HepG2 (cell line): ENCODE data around the gene C1orf116. TPM values are rescaled to one million over a fixed set of nuclear protein-coding genes. Genes with fewer than 3 reads are reported as not detected.
A peak's percentile ranks its signal among the peaks of the same experiment; 100 is the strongest.

ENCODE experiments used
- ESRRA ChIP-seq: sonication (generic); formaldehyde crosslinking; IDR thresholded peaks from 2 replicates; pipeline ENCODE4 v1.5.1; 2020; ENCODE audit warnings: mild to moderate bottlenecking, low read depth, missing genetic modification reagents
- FOXJ3 ChIP-seq: sonication (generic); formaldehyde crosslinking; IDR thresholded peaks from 2 replicates; pipeline ENCODE4 v1.4.0; 2020; ENCODE audit warnings: missing genetic modification reagents, mild to moderate bottlenecking, borderline replicate concordance
- ISL2 ChIP-seq: sonication (generic); formaldehyde crosslinking; IDR thresholded peaks from 2 replicates; pipeline ENCODE4 v1.5.0; 2020; ENCODE audit warnings: missing genetic modification reagents
- KAT8 ChIP-seq: IDR thresholded peaks from 2 replicates; pipeline ENCODE4 v1.6.1; 2016; ENCODE audit warnings: missing genetic modification reagents, missing compliant biosample characterization
- MATR3 ChIP-seq: sonication (generic); formaldehyde crosslinking; IDR thresholded peaks from 2 replicates; pipeline ENCODE4 v1.4.0; 2020; ENCODE audit warnings: missing genetic modification reagents
- NCOA2 ChIP-seq: sonication (generic); formaldehyde crosslinking; IDR thresholded peaks from 2 replicates; pipeline ENCODE4 v1.8.0; 2022; ENCODE audit warnings: inconsistent platforms
- PPARG ChIP-seq: conservative IDR thresholded peaks from 2 replicates; pipeline ENCODE4 v1.6.1; 2016; ENCODE audit warnings: missing biosample characterization, missing genetic modification reagents
- RARA ChIP-seq: IDR thresholded peaks from 2 replicates; pipeline ENCODE4 v1.6.1; 2016; ENCODE audit warnings: missing genetic modification reagents, missing compliant biosample characterization
- RFXAP ChIP-seq: sonication (generic); formaldehyde crosslinking; IDR thresholded peaks from 2 replicates; pipeline ENCODE4 v1.4.0; 2020; ENCODE audit warnings: missing genetic modification reagents, borderline replicate concordance
- SNAPC2 ChIP-seq: sonication (generic); formaldehyde crosslinking; IDR thresholded peaks from 2 replicates; pipeline ENCODE4 v1.8.1; 2022; ENCODE audit warnings: mild to moderate bottlenecking, missing genetic modification reagents
- SOX13 ChIP-seq, 3 experiments: fragments of 450-650 bp in 1 of 3; sonication (generic) in 1 of 3; formaldehyde crosslinking in 1 of 3; IDR thresholded peaks in 2 of 3; conservative IDR thresholded peaks in 1 of 3; 2 replicates each; pipeline versions ENCODE4 v1.5.0 to v1.6.1; 2016 to 2020; ENCODE audit warnings: antibody characterized with exemption in 1 of 3, mild to moderate bottlenecking in 1 of 3, missing compliant biosample characterization in 1 of 3, missing genetic modification reagents in 1 of 3, moderate library complexity in 1 of 3
- ZEB1 ChIP-seq: IDR thresholded peaks from 2 replicates; pipeline ENCODE4 v1.6.1; 2012; ENCODE audit warnings: mild to moderate bottlenecking, low read depth, inconsistent platforms; ENCODE audit not compliant: insufficient replicate concordance
- ZMYM4 ChIP-seq: sonication (generic); formaldehyde crosslinking; IDR thresholded peaks from 2 replicates; pipeline ENCODE4 v1.8.1; 2023; ENCODE audit warnings: mild to moderate bottlenecking, missing genetic modification reagents
- ZNF331 ChIP-seq: sonication (generic); formaldehyde crosslinking; IDR thresholded peaks from 2 replicates; pipeline ENCODE4 v1.4.0; 2020; ENCODE audit warnings: missing genetic modification reagents
- ZNF652 ChIP-seq: IDR thresholded peaks from 2 replicates; pipeline ENCODE4 v1.6.1; 2016; ENCODE audit warnings: low read depth, borderline replicate concordance
- polyA plus RNA-seq, 8 experiments: library from polyadenylated mRNA; depleted of rRNA in 3 of 8; stranded (reverse) in 7 of 8; unstranded in 1 of 8; fragments of >200 nt; fragmentation: Illumina TruSeq in 4 of 8; extraction: Trizol in 4 of 8; gene quantifications; 2 replicates each; pipeline versions ENCODE4 v1.2.1 to v1.2.3, GENCODE V29; 2011 to 2016; ENCODE audit warnings: low read depth in 4 of 8, missing spikeins in 1 of 8, mixed read lengths in 1 of 8; ENCODE audit not compliant: insufficient read depth in 1 of 8
- total RNA-seq, 5 experiments: library from RNA; depleted of rRNA; stranded (reverse); fragments of >200 nt; fragmentation: Illumina TruSeq; extraction: Trizol; gene quantifications; 2 replicates each; pipeline ENCODE4 v1.2.3, GENCODE V29; 2016; ENCODE audit warnings: low read depth in 1 of 5
- TF ChIP-seq, protein P1 (sequence below): IDR thresholded peaks from 2 replicates; pipeline ENCODE4 v1.4.0; 2020; ENCODE audit warnings: mild to moderate bottlenecking, missing genetic modification reagents
- TF ChIP-seq, protein P2 (sequence below): sonication (generic); formaldehyde crosslinking; IDR thresholded peaks from 2 replicates; pipeline ENCODE4 v1.5.0; 2020; ENCODE audit warnings: missing genetic modification reagents, mild to moderate bottlenecking, borderline replicate concordance
- TF ChIP-seq, protein P3 (sequence below): sonication (generic); formaldehyde crosslinking; IDR thresholded peaks from 2 replicates; pipeline ENCODE4 v1.8.0; 2022; ENCODE audit warnings: mild to moderate bottlenecking, missing genetic modification reagents, borderline replicate concordance

C1orf116 gene
- total and polyA plus RNA-seq, 2 of the 13 experiments (the other 11 are each of a cell fraction or from before 2014, with no cell fraction given) = 0.51 to 0.95 TPM

DNA sequence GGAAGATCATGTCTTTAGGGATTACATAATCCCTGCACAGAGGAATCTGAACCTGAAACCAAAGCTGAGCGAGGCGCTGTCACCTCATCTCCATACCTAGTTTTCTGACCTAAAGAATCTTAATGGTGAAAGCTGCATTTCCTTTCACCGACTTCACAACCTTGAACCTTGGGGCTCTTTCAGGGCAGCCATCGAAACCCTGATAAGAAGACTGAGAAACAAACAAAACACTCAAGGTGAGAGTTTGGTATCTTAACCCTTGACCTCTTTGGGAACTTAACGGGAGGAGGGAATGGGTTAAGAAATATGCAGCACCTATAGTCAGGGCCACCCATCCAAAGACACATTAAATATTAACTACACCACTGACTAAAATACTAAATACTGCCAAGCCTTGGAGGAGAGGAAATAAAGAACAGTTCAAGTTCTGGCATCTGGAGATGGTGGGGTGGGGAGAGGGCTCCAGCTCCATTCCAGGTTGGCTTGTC is 2.0 kb downstream of the C1orf116 start (continued):
- TF ChIP-seq NCOA2 (CRISPR knock-in tag) (peak; percentile 66; the same call in 1 of the 2 replicates), SNAPC2 (CRISPR knock-in tag) (no peak), MATR3 (CRISPR knock-in tag) (no peak), PPARG (CRISPR knock-in tag) (peak; percentile 48; the same call in 1 of the 2 replicates), RARA (0 out of 2 replicates have a peak, but pooled peaks have one; percentile 15), ZMYM4 (peak; percentile 14; the same call in 1 of the 2 replicates), SOX13 (IDR thresholded peaks at IDR 0.05) (no peak), SOX13 (CRISPR knock-in tag; conservative IDR thresholded peaks at IDR 0.05 in 1 of 2, IDR thresholded peaks at IDR 0.05 in 1 of 2) (peak in 1 of 2 experiments; percentile 42; a peak in 2 of 4 replicates), ZNF331 (CRISPR knock-in tag) (0 out of 2 replicates have a peak, but pooled peaks have one; percentile 11), ESRRA (CRISPR knock-in tag) (peak; percentile 29; the same call in 1 of the 2 replicates), ZNF652 (peak; percentile 81), RFXAP (CRISPR knock-in tag) (no peak), ZEB1 (peak; percentile 16), KAT8 (CRISPR knock-in tag) (0 out of 2 replicates have a peak, but pooled peaks have one; percentile 37), ISL2 (CRISPR knock-in tag) (peak; percentile 62; the same call in 1 of the 2 replicates), FOXJ3 (CRISPR knock-in tag) (peak; percentile 22; the same call in 1 of the 2 replicates)
- TF ChIP-seq, protein P1, sequence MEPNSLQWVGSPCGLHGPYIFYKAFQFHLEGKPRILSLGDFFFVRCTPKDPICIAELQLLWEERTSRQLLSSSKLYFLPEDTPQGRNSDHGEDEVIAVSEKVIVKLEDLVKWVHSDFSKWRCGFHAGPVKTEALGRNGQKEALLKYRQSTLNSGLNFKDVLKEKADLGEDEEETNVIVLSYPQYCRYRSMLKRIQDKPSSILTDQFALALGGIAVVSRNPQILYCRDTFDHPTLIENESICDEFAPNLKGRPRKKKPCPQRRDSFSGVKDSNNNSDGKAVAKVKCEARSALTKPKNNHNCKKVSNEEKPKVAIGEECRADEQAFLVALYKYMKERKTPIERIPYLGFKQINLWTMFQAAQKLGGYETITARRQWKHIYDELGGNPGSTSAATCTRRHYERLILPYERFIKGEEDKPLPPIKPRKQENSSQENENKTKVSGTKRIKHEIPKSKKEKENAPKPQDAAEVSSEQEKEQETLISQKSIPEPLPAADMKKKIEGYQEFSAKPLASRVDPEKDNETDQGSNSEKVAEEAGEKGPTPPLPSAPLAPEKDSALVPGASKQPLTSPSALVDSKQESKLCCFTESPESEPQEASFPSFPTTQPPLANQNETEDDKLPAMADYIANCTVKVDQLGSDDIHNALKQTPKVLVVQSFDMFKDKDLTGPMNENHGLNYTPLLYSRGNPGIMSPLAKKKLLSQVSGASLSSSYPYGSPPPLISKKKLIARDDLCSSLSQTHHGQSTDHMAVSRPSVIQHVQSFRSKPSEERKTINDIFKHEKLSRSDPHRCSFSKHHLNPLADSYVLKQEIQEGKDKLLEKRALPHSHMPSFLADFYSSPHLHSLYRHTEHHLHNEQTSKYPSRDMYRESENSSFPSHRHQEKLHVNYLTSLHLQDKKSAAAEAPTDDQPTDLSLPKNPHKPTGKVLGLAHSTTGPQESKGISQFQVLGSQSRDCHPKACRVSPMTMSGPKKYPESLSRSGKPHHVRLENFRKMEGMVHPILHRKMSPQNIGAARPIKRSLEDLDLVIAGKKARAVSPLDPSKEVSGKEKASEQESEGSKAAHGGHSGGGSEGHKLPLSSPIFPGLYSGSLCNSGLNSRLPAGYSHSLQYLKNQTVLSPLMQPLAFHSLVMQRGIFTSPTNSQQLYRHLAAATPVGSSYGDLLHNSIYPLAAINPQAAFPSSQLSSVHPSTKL (CRISPR knock-in tag) = peak; percentile 12; the same call in 1 of the 2 replicates
- TF ChIP-seq, protein P2, sequence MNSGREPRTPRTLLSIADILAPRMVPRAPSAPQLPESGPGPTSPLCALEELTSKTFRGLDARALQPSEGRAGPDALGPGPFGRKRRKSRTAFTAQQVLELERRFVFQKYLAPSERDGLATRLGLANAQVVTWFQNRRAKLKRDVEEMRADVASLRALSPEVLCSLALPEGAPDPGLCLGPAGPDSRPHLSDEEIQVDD = no peak
- TF ChIP-seq, protein P3, sequence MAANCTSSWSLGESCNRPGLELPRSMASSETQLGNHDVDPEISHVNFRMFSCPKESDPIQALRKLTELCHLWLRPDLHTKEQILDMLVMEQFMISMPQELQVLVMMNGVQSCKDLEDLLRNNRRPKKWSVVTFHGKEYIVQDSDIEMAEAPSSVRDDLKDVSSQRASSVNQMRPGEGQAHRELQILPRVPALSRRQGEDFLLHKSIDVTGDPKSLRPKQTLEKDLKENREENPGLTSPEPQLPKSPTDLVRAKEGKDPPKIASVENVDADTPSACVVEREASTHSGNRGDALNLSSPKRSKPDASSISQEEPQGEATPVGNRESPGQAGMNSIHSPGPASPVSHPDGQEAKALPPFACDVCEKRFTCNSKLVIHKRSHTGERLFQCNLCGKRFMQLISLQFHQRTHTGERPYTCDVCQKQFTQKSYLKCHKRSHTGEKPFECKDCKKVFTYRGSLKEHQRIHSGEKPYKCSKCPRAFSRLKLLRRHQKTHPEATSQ (CRISPR knock-in tag) = 0 out of 2 replicates have a peak, but pooled peaks have one; percentile 14
